ENCODE measurements around the gene SASH1.

- TF ChIP-seq CTCF (IDR thresholded peaks at IDR 0.05; ENCODE audit: poor library complexity): no peak
- no peak for TF ChIP-seq EZH2 (IDR thresholded peaks at IDR 0.05; ENCODE audit: borderline replicate concordance)
- TF ChIP-seq EZH2phosphoT487 (IDR thresholded peaks at IDR 0.05; ENCODE audit: low read depth, severe bottlenecking, unreplicated experiment): no peak
Measured at GRCh38 chr6:148441454-148441911, 98.8 kb downstream of the SASH1 start.
